OCI-LY3 (cell line): ENCODE results near the gene PSMD11.

Source experiments
- H2AFZ ChIP-seq: fragments of 200-600, 300-600 bp; shearing (Covaris generic); 2 replicates; pipeline ENCODE4 v1.6.0; 2014; ENCODE audit warnings: antibody characterized with exemption, low read depth, low read length
- H3K27ac ChIP-seq: fragments of 200-600, 300-600 bp; sonication (generic); 2 replicates; pipeline ENCODE4 v1.5.1; 2014; ENCODE audit warnings: mild to moderate bottlenecking, low read length, moderate library complexity, mixed read lengths
- H3K27me3 ChIP-seq: fragments of 200-600, 300-600 bp; sonication (generic); 2 replicates; pipeline ENCODE4 v1.6.1; 2014; ENCODE audit warnings: low read depth, low read length, mixed read lengths
- H3K36me3 ChIP-seq: fragments of 200-600, 300-600 bp; sonication (generic); replicated peaks from 2 replicates; pipeline ENCODE3; 2014; ENCODE audit warnings: low read depth, low read length, mixed read lengths
- H3K4me1 ChIP-seq: fragments of 300-600, 200-600 bp; sonication (generic); 2 replicates; pipeline ENCODE4 v1.6.1; 2014; ENCODE audit warnings: low read length, mixed read lengths
- H3K4me2 ChIP-seq: fragments of 200-600, 300-600 bp; sonication (generic); 2 replicates; pipeline ENCODE4 v1.6.1; 2014; ENCODE audit warnings: low read length, mixed read lengths
- H3K4me3 ChIP-seq: fragments of 300-600, 200-600 bp; sonication (generic); 2 replicates; pipeline ENCODE4 v1.5.1; 2014; ENCODE audit warnings: antibody characterized with exemption, mild to moderate bottlenecking, low read length, moderate library complexity
- H3K79me2 ChIP-seq: fragments of 300-600, 200-600 bp; shearing (Covaris generic); 2 replicates; pipeline ENCODE4 v1.6.1; 2014; ENCODE audit warnings: mild to moderate bottlenecking, low read length, mixed read lengths
- H3K9ac ChIP-seq: fragments of 300-600, 200-600 bp; shearing (Covaris generic); 2 replicates; pipeline ENCODE4 v1.6.0; 2014; ENCODE audit warnings: mild to moderate bottlenecking, low read length, moderate library complexity
- H3K9me3 ChIP-seq: fragments of 200-600, 300-600 bp; shearing (Covaris generic); 2 replicates; pipeline ENCODE4 v1.6.1; 2014; ENCODE audit warnings: low read length, mixed read lengths; ENCODE audit not compliant: insufficient read depth
- H4K20me1 ChIP-seq: fragments of 200-600, 300-600 bp; sonication (generic); 2 replicates; pipeline ENCODE4 v1.6.1; 2016; ENCODE audit warnings: low read length, mixed read lengths; ENCODE audit not compliant: insufficient read depth
- CTCF ChIP-seq: fragments of 200-600, 300-600 bp; sonication (generic); IDR thresholded peaks from 2 replicates; pipeline ENCODE4 v1.5.1; 2014; ENCODE audit warnings: antibody characterized with exemption, low read length, low read depth
- EZH2phosphoT487 ChIP-seq: fragments of 200-600 bp; shearing (Covaris generic); IDR thresholded peaks from 2 replicates; pipeline ENCODE4 v1.6.1; 2018; ENCODE audit warnings: antibody characterized with exemption, mixed run types, low read depth

The PSMD11 gene

GRCh38 chr17:32516940-32517701, 72.8 kb downstream of the PSMD11 start:
- Histone ChIP-seq H3K4me1 (peaks cover 64% of the 10 kb centered on the region), H3K79me2 (no peaks in the 10 kb centered on the region), H3K36me3 (peaks cover 5% of the 10 kb centered on the region), H3K27ac (peak overlapping the region; percentile 85; the same call in 1 of the 2 replicates), H3K4me3 (no peak overlapping the region), H3K4me2 (peak overlapping the region; percentile 57), H3K27me3 (peaks cover 39% of the 10 kb centered on the region), H3K9me3 (no peaks in the 10 kb centered on the region), H4K20me1 (peaks cover 50% of the 10 kb centered on the region), H2AFZ (no peak overlapping the region), H3K9ac (no peak overlapping the region)
- TF ChIP-seq EZH2phosphoT487 (no peak), CTCF (no peak)

GRCh38 chr17:32517982-32518381, 73.7 kb downstream of the PSMD11 start:
- no peak overlapping the region for H2AFZ ChIP-seq
- H3K9ac ChIP-seq = no peak overlapping the region
- H3K4me2 ChIP-seq = no peak overlapping the region
- TF ChIP-seq EZH2phosphoT487 = no peak
- TF ChIP-seq CTCF = no peak
- peaks cover 8% of the 10 kb centered on the region for H3K36me3 ChIP-seq
- peaks cover 73% of the 10 kb centered on the region for H3K4me1 ChIP-seq
- H3K27ac ChIP-seq = no peak overlapping the region
- no peaks in the 10 kb centered on the region for H3K9me3 ChIP-seq
- H4K20me1 ChIP-seq = peaks cover 54% of the 10 kb centered on the region
- H3K27me3 ChIP-seq = peaks cover 43% of the 10 kb centered on the region
- H3K79me2 ChIP-seq = no peaks in the 10 kb centered on the region
- H3K4me3 ChIP-seq = no peak overlapping the region

- no peak for TF ChIP-seq EZH2phosphoT487
- no peak for TF ChIP-seq CTCF
- H3K4me3 ChIP-seq = peak overlapping the region; percentile 72
- no peaks in the 10 kb centered on the region for H3K9me3 ChIP-seq
- peaks cover 43% of the 10 kb centered on the region for H3K27me3 ChIP-seq
- H3K27ac ChIP-seq = no peak overlapping the region
- peak overlapping the region; percentile 68 for H3K4me2 ChIP-seq
- H3K4me1 ChIP-seq = peaks cover 79% of the 10 kb centered on the region
- no peak overlapping the region for H3K9ac ChIP-seq
- H3K79me2 ChIP-seq = no peaks in the 10 kb centered on the region
- no peak overlapping the region for H2AFZ ChIP-seq
- H3K36me3 ChIP-seq = peaks cover 8% of the 10 kb centered on the region
- H4K20me1 ChIP-seq = peaks cover 57% of the 10 kb centered on the region
Measured at GRCh38 chr17:32518646-32519227, 74.4 kb downstream of the PSMD11 start.
